DND-41 (cell line): ENCODE results near the gene DDTL.
"Not testable (repeated sequence)": the region's sequence is repeated elsewhere in the genome, so short reads cannot be mapped to it uniquely, and the experiment has no call there.

Experiments used
- ATAC-seq: fragments of 200-7000 bp; cut with Tn5 transposase; 3 replicates; pipeline ENCODE4 v1.9.1; 2021; ENCODE audit warnings: low read depth; ENCODE audit not compliant: insufficient read depth
- DNase-seq: peaks from one replicate; pipeline ENCODE4 v3.0.0-alpha.2; 2020
- H2AFZ ChIP-seq: 2 replicates; pipeline ENCODE4 v1.6.0; 2012; ENCODE audit warnings: low read depth, low read length
- H3K27ac ChIP-seq: 2 replicates; pipeline ENCODE4 v1.5.1; 2012; ENCODE audit warnings: low read length, inconsistent platforms
- H3K27me3 ChIP-seq: fragments of 200-600 bp; sonication (generic); 2 replicates; pipeline ENCODE4 v1.6.0; 2012; ENCODE audit warnings: low read length, mild to moderate bottlenecking, inconsistent platforms; ENCODE audit not compliant: insufficient read depth, poor library complexity
- H3K36me3 ChIP-seq: 2 replicates; pipeline ENCODE4 v1.5.1; 2012; ENCODE audit warnings: low read length, inconsistent platforms; ENCODE audit not compliant: insufficient read depth
- H3K4me1 ChIP-seq: 2 replicates; pipeline ENCODE4 v1.5.1; 2012; ENCODE audit warnings: mild to moderate bottlenecking, low read length; ENCODE audit not compliant: insufficient read depth
- H3K4me2 ChIP-seq: 2 replicates; pipeline ENCODE4 v1.6.0; 2012; ENCODE audit warnings: mild to moderate bottlenecking, moderate library complexity, low read length, inconsistent platforms; ENCODE audit not compliant: insufficient read depth
- H3K4me3 ChIP-seq, 2 experiments: fragments of 200-600 bp in 1 of 2; shearing (Covaris generic) in 1 of 2; 2 replicates each; pipeline ENCODE4 v1.5.1; 2012 to 2016; ENCODE audit warnings: inconsistent platforms in 2 of 2, low read length in 2 of 2, mild to moderate bottlenecking in 2 of 2, low read depth in 1 of 2, moderate library complexity in 1 of 2
- H3K79me2 ChIP-seq: 2 replicates; pipeline ENCODE4 v1.6.0; 2012; ENCODE audit warnings: low read length, inconsistent platforms; ENCODE audit not compliant: insufficient read depth
- H3K9ac ChIP-seq: 2 replicates; pipeline ENCODE4 v1.6.0; 2012; ENCODE audit warnings: low read depth, mild to moderate bottlenecking, inconsistent platforms, low read length, moderate library complexity
- H3K9me3 ChIP-seq: 2 replicates; pipeline ENCODE4 v1.5.1; 2012; ENCODE audit warnings: low read length, moderate library complexity, mild to moderate bottlenecking, inconsistent platforms; ENCODE audit not compliant: insufficient read depth, severe bottlenecking
- H4K20me1 ChIP-seq: 2 replicates; pipeline ENCODE4 v1.6.0; 2012; ENCODE audit warnings: low read length; ENCODE audit not compliant: insufficient read depth
- CTCF ChIP-seq: IDR thresholded peaks from 2 replicates; pipeline ENCODE4 v1.5.1; 2012; ENCODE audit warnings: borderline replicate concordance, low read length, moderate library complexity, mild to moderate bottlenecking; ENCODE audit not compliant: poor library complexity, severe bottlenecking; ENCODE audit errors: extremely low read depth
- EZH2 ChIP-seq: IDR thresholded peaks from 3 replicates; pipeline ENCODE4 v1.6.1; 2012; ENCODE audit warnings: borderline replicate concordance, low read depth, mild to moderate bottlenecking, moderate library complexity, low read length, inconsistent platforms; ENCODE audit not compliant: severe bottlenecking

DDTL gene

GRCh38 chr22:23926561-23926960, 40.1 kb upstream of the DDTL start:
- Histone ChIP-seq H3K27me3 (no peaks in the 10 kb centered on the region), H3K4me2 (no peak overlapping the region), H3K27ac (no peak overlapping the region), H3K36me3 (peaks cover 31% of the 10 kb centered on the region), H4K20me1 (no peaks in the 10 kb centered on the region), H3K9me3 (peaks cover 15% of the 10 kb centered on the region), H2AFZ (no peak overlapping the region), H3K4me3 (no peak overlapping the region), H3K79me2 (no peaks in the 10 kb centered on the region), H3K9ac (no peak overlapping the region), H3K4me1 (no peaks in the 10 kb centered on the region)
- ATAC-seq = no peak
- no peak for DNase-seq
- TF ChIP-seq CTCF = no peak
- TF ChIP-seq EZH2 = no peak

GRCh38 chr22:23938328-23939016, 28.2 kb upstream of the DDTL start:
- DNase-seq (no peak), ATAC-seq (no peak)
- Histone ChIP-seq H3K9me3 (no peaks in the 10 kb centered on the region), H3K79me2 (no peaks in the 10 kb centered on the region), H3K9ac (no peak overlapping the region), H3K36me3 (no peaks in the 10 kb centered on the region), H3K4me3 (no peak overlapping the region), H3K4me1 (no peaks in the 10 kb centered on the region), H3K27me3 (no peaks in the 10 kb centered on the region), H4K20me1 (no peaks in the 10 kb centered on the region), H3K4me2 (no peak overlapping the region), H3K27ac (no peak overlapping the region), H2AFZ (no peak overlapping the region)
- no peak for TF ChIP-seq CTCF
- no peak for TF ChIP-seq EZH2

GRCh38 chr22:23939017-23939357, 27.7 kb upstream of the DDTL start:
- no peaks in the 10 kb centered on the region for H3K9me3 ChIP-seq
- H3K9ac ChIP-seq = no peak overlapping the region
- H3K27ac ChIP-seq = no peak overlapping the region
- no peak overlapping the region for H3K4me3 ChIP-seq
- no peak for ATAC-seq
- H3K27me3 ChIP-seq = no peaks in the 10 kb centered on the region
- H3K79me2 ChIP-seq = no peaks in the 10 kb centered on the region
- no peak overlapping the region for H3K4me2 ChIP-seq
- H3K4me1 ChIP-seq = no peaks in the 10 kb centered on the region
- no peaks in the 10 kb centered on the region for H3K36me3 ChIP-seq
- no peak overlapping the region for H2AFZ ChIP-seq
- TF ChIP-seq EZH2 (no peak), CTCF (no peak)
- H4K20me1 ChIP-seq = no peaks in the 10 kb centered on the region
- DNase-seq = no peak

GRCh38 chr22:23940166-23940565, 26.5 kb upstream of the DDTL start:
- H3K36me3 ChIP-seq, H3K79me2 ChIP-seq, H3K4me1 ChIP-seq, H3K9ac ChIP-seq, ATAC-seq, H3K27ac ChIP-seq, H3K4me2 ChIP-seq, H3K27me3 ChIP-seq, H3K9me3 ChIP-seq, DNase-seq, H3K4me3 ChIP-seq, H2AFZ ChIP-seq, H4K20me1 ChIP-seq: not testable (repeated sequence)

GRCh38 chr22:23947391-23947790, 19.3 kb upstream of the DDTL start:
- DNase-seq, H3K36me3 ChIP-seq, H3K4me2 ChIP-seq, H3K4me3 ChIP-seq, H3K4me1 ChIP-seq, H3K9me3 ChIP-seq, H3K27me3 ChIP-seq, ATAC-seq, H3K27ac ChIP-seq, H2AFZ ChIP-seq, H3K9ac ChIP-seq, H3K79me2 ChIP-seq, H4K20me1 ChIP-seq: not testable (repeated sequence)

DNA sequence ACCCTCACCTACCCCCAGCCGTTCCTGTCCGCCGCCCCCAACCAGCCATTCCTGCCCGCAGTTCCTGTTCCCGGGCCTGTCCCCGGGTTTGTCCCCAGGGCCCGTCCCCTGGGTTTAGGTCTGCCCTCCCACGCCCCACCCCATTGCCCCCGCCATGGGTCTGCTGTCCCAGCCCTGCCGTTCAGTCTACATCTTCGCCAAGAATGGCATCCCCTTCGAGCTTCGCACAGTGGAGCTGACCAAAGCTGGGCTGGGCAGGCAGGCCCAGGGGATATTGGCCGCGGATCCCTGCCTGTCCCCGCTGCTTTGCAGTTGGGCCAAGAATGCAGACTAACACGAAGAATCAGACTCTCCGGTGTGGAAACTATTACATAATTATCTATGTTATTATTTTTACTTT, 16.9 kb upstream of the DDTL start:
- H4K20me1 ChIP-seq, H3K9me3 ChIP-seq, H3K27me3 ChIP-seq, H3K36me3 ChIP-seq, H3K4me2 ChIP-seq, H3K9ac ChIP-seq, ATAC-seq, H2AFZ ChIP-seq, H3K79me2 ChIP-seq, H3K4me3 ChIP-seq, H3K4me1 ChIP-seq, DNase-seq, H3K27ac ChIP-seq: not testable (repeated sequence)
